SK-N-SH (cell line): ENCODE data around the gene CPXM1. TPM values are rescaled to one million over a fixed set of nuclear protein-coding genes. Genes with fewer than 3 reads are reported as not detected.
"Not testable (repeated sequence)": the region's sequence is repeated elsewhere in the genome, so short reads cannot be mapped to it uniquely, and the experiment has no call there.

Source experiments
- CTCF ChIA-PET: fragments of 300-600, 350-600 bp; formaldehyde crosslinking; extraction: SDS; loops from one replicate; lab custom pipeline; 2021; lab: Yijun Ruan, JAX
- POLR2A ChIA-PET: fragments of 350-600 bp; sonication (Branson Sonifier 250); formaldehyde crosslinking; extraction: SDS; loops from one replicate; lab custom pipeline; 2020; ENCODE audit warnings: antibody characterized with exemption, inconsistent platforms; lab: Yijun Ruan, JAX
- DNase-seq: peaks from one replicate; pipeline ENCODE4 v3.0.0; 2012
- H2AFZ ChIP-seq: fragments of 200-600 bp; sonication (generic); 2 replicates; pipeline ENCODE4 v1.8.1; 2016; ENCODE audit warnings: antibody characterized with exemption, mild to moderate bottlenecking, low read depth
- H3F3A ChIP-seq: fragments of 200-600 bp; sonication (generic); replicated peaks from 2 replicates; pipeline ENCODE3; 2016; ENCODE audit warnings: antibody characterized with exemption, mild to moderate bottlenecking; ENCODE audit not compliant: insufficient read depth
- H3K27ac ChIP-seq, 2 experiments: fragments of 200-500 bp in 1 of 2; fragments of 200-600 bp in 1 of 2; sonication (Bioruptor generic) in 1 of 2; sonication (generic), shearing (Covaris generic) in 1 of 2; 2 replicates each; pipeline versions ENCODE4 v1.5.1 to v1.6.1; 2014 to 2016; ENCODE audit warnings: low read depth in 2 of 2, inconsistent platforms in 1 of 2, low read length in 1 of 2, mild to moderate bottlenecking in 1 of 2, mixed read lengths in 1 of 2
- H3K27me3 ChIP-seq: fragments of 200-600 bp; sonication (generic), shearing (Covaris generic); 2 replicates; pipeline ENCODE4 v1.6.1; 2016; ENCODE audit warnings: mixed run types; ENCODE audit not compliant: insufficient read depth
- H3K36me3 ChIP-seq, 2 experiments: fragments of 200-500 bp in 1 of 2; fragments of 200-600 bp in 1 of 2; sonication (Bioruptor generic) in 1 of 2; sonication (generic) in 1 of 2; replicated peaks in 1 of 2; 2 replicates each; pipeline versions ENCODE3 to v1.5.1; 2014 to 2016; ENCODE audit warnings: low read length in 1 of 2, mild to moderate bottlenecking in 1 of 2; ENCODE audit not compliant: insufficient read depth in 2 of 2, control insufficient read depth in 1 of 2
- H3K4me1 ChIP-seq, 2 experiments: fragments of 200-500 bp in 1 of 2; fragments of 200-600 bp in 1 of 2; sonication (Bioruptor generic) in 1 of 2; sonication (generic), shearing (Covaris generic) in 1 of 2; 2 replicates each; pipeline versions ENCODE4 v1.5.1 to v1.6.1; 2014 to 2016; ENCODE audit warnings: low read depth in 1 of 2, low read length in 1 of 2, mixed run types in 1 of 2; ENCODE audit not compliant: insufficient read depth in 2 of 2, control insufficient read depth in 1 of 2
- H3K4me2 ChIP-seq: fragments of 200-600 bp; sonication (generic), shearing (Covaris generic); 2 replicates; pipeline ENCODE4 v1.6.1; 2017; ENCODE audit warnings: mixed run types
- H3K4me3 ChIP-seq, 2 experiments: fragments of 200-500 bp in 1 of 2; fragments of 200-600 bp in 1 of 2; sonication (Bioruptor generic) in 1 of 2; sonication (generic), shearing (Covaris generic) in 1 of 2; 2 replicates each; pipeline versions ENCODE4 v1.5.1 to v1.8.1; 2014 to 2016; ENCODE audit warnings: low read depth in 2 of 2, inconsistent platforms in 1 of 2, low read length in 1 of 2, mild to moderate bottlenecking in 1 of 2, mixed read lengths in 1 of 2, moderate library complexity in 1 of 2
- H3K79me2 ChIP-seq: fragments of 200-600 bp; sonication (generic); 2 replicates; pipeline ENCODE4 v1.8.1; 2017; ENCODE audit warnings: mild to moderate bottlenecking; ENCODE audit not compliant: insufficient read depth
- H3K9ac ChIP-seq: fragments of 200-600 bp; sonication (generic); 2 replicates; pipeline ENCODE4 v1.6.1; 2017; ENCODE audit warnings: mixed run types
- H3K9me2 ChIP-seq: fragments of 200-600 bp; sonication (generic); 2 replicates; pipeline ENCODE4 v1.6.1; 2017; ENCODE audit warnings: mixed run types
- H3K9me3 ChIP-seq: fragments of 200-600 bp; sonication (generic); 2 replicates; pipeline ENCODE4 v1.6.1; 2017; ENCODE audit warnings: mixed run types, mild to moderate bottlenecking, moderate library complexity
- H4K20me1 ChIP-seq: fragments of 200-600 bp; sonication (generic); 2 replicates; pipeline ENCODE4 v1.6.1; 2017; ENCODE audit warnings: mild to moderate bottlenecking, mixed run types; ENCODE audit not compliant: insufficient read depth
- EP300 ChIP-seq, 2 experiments: IDR thresholded peaks; 2 replicates each; pipeline versions ENCODE4 v1.4.0 to v1.6.1; 2012; ENCODE audit warnings: borderline replicate concordance in 1 of 2, low read depth in 1 of 2, low read length in 1 of 2
- GATA2 ChIP-seq: sonication (generic); formaldehyde crosslinking; IDR thresholded peaks from 2 replicates; pipeline ENCODE4 v1.5.0; 2020; ENCODE audit warnings: mild to moderate bottlenecking, missing genetic modification reagents
- JUND ChIP-seq: IDR thresholded peaks from 2 replicates; pipeline ENCODE4 v1.4.0; 2012
- SMC3 ChIP-seq: IDR thresholded peaks from 2 replicates; pipeline ENCODE4 v1.6.1; 2012; ENCODE audit warnings: low read depth, low read length, improper control_type of control experiment
- TAF1 ChIP-seq: IDR thresholded peaks from 2 replicates; pipeline ENCODE4 v1.6.1; 2012; ENCODE audit warnings: low read depth, mild to moderate bottlenecking, low read length, moderate library complexity, borderline replicate concordance
- WGBS: methylation state at CpG from one replicate; pipeline ENCODE4 v1.1.6; 2017; ENCODE audit warnings: low lambda C conversion rate; 5-methylcytosine and 5-hydroxymethylcytosine counted together
- polyA plus RNA-seq, 3 experiments: library from polyadenylated mRNA; depleted of rRNA; stranded (reverse); fragments of >200 nt; gene quantifications; 2 replicates each; pipeline ENCODE4 v1.2.3, GENCODE V29; 2012
- TF ChIP-seq, protein P1 (sequence below): fragments of 200-600 bp; sonication (generic); IDR thresholded peaks from 2 replicates; pipeline ENCODE4 v1.6.1; 2017; ENCODE audit warnings: antibody characterized with exemption, mild to moderate bottlenecking, moderate library complexity
- TF ChIP-seq, protein P2 (sequence below): IDR thresholded peaks from 2 replicates; pipeline ENCODE4 v1.6.1; 2012; ENCODE audit warnings: mild to moderate bottlenecking, low read depth, low read length, moderate library complexity
- TF ChIP-seq, protein P3 (sequence below): fragments of 150-350 bp; IDR thresholded peaks from 2 replicates; pipeline ENCODE4 v1.6.1; 2017; ENCODE audit warnings: antibody characterized with exemption, low read length, low read depth, borderline replicate concordance

The CPXM1 gene
- polyA plus RNA-seq, 1 of the 3 experiments (the other 2 are of a cell fraction), result 99.9 TPM

DNA sequence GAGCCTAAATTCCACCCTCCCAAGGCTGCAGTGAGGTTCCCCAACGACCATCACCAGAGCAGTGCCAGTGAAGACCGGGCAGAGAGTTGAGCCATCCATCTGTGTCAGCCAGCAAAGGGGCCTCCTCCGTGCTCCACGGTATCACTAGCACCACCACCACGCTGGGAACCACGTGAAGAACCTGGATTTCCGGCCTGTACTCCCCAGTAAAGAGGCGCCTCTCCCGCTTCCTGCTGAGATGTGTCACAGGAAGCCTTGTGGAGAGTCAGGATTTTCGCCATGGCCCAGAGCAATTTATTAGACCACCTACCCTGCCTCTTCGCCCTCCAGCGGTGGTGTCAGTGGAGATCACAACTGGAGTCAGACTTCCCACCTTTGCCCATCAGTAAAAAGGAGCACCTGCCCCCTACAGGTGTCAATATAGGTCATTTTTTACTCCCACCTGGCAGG, 28.8 kb downstream of the CPXM1 start:
- H3K9ac ChIP-seq, result no peak overlapping the region
- no peaks in the 10 kb centered on the region for H3K79me2 ChIP-seq
- ChIA-PET POLR2A (no interaction called here), CTCF (no interaction called here)
- H3K27ac ChIP-seq, result no peak overlapping the region
- H3K4me3 ChIP-seq, result no peak overlapping the region
- H2AFZ ChIP-seq, result no peak overlapping the region
- H3K27me3 ChIP-seq, result no peaks in the 10 kb centered on the region
- H3K4me2 ChIP-seq, result no peak overlapping the region
- 77% methylated on average over 9 of the region's 12 CpGs for WGBS
- peaks cover 9% of the 10 kb centered on the region for H3K9me3 ChIP-seq
- no peaks in the 10 kb centered on the region for H3K9me2 ChIP-seq
- H4K20me1 ChIP-seq, result no peaks in the 10 kb centered on the region
- no peaks in the 10 kb centered on the region for H3F3A ChIP-seq
- DNase-seq, result no peak
- no peaks in the 10 kb centered on the region for H3K36me3 ChIP-seq
- TF ChIP-seq TAF1, result no peak
- TF ChIP-seq GATA2, result no peak
- TF ChIP-seq JUND, result no peak
- TF ChIP-seq, protein P1, sequence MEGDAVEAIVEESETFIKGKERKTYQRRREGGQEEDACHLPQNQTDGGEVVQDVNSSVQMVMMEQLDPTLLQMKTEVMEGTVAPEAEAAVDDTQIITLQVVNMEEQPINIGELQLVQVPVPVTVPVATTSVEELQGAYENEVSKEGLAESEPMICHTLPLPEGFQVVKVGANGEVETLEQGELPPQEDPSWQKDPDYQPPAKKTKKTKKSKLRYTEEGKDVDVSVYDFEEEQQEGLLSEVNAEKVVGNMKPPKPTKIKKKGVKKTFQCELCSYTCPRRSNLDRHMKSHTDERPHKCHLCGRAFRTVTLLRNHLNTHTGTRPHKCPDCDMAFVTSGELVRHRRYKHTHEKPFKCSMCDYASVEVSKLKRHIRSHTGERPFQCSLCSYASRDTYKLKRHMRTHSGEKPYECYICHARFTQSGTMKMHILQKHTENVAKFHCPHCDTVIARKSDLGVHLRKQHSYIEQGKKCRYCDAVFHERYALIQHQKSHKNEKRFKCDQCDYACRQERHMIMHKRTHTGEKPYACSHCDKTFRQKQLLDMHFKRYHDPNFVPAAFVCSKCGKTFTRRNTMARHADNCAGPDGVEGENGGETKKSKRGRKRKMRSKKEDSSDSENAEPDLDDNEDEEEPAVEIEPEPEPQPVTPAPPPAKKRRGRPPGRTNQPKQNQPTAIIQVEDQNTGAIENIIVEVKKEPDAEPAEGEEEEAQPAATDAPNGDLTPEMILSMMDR, result no peak
- TF ChIP-seq, protein P2, sequence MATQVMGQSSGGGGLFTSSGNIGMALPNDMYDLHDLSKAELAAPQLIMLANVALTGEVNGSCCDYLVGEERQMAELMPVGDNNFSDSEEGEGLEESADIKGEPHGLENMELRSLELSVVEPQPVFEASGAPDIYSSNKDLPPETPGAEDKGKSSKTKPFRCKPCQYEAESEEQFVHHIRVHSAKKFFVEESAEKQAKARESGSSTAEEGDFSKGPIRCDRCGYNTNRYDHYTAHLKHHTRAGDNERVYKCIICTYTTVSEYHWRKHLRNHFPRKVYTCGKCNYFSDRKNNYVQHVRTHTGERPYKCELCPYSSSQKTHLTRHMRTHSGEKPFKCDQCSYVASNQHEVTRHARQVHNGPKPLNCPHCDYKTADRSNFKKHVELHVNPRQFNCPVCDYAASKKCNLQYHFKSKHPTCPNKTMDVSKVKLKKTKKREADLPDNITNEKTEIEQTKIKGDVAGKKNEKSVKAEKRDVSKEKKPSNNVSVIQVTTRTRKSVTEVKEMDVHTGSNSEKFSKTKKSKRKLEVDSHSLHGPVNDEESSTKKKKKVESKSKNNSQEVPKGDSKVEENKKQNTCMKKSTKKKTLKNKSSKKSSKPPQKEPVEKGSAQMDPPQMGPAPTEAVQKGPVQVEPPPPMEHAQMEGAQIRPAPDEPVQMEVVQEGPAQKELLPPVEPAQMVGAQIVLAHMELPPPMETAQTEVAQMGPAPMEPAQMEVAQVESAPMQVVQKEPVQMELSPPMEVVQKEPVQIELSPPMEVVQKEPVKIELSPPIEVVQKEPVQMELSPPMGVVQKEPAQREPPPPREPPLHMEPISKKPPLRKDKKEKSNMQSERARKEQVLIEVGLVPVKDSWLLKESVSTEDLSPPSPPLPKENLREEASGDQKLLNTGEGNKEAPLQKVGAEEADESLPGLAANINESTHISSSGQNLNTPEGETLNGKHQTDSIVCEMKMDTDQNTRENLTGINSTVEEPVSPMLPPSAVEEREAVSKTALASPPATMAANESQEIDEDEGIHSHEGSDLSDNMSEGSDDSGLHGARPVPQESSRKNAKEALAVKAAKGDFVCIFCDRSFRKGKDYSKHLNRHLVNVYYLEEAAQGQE, result no peak
- TF ChIP-seq, protein P3, sequence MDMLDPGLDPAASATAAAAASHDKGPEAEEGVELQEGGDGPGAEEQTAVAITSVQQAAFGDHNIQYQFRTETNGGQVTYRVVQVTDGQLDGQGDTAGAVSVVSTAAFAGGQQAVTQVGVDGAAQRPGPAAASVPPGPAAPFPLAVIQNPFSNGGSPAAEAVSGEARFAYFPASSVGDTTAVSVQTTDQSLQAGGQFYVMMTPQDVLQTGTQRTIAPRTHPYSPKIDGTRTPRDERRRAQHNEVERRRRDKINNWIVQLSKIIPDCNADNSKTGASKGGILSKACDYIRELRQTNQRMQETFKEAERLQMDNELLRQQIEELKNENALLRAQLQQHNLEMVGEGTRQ, result no peak
- no peak for TF ChIP-seq SMC3
- TF ChIP-seq EP300 (IDR thresholded peaks at IDR 0.05; ENCODE audit: borderline replicate concordance in 1 of 2, low read depth in 1 of 2, low read length in 1 of 2), result no peak
- H3K4me1 ChIP-seq, result 0 out of 4 replicates have a peak, but pooled peaks cover 0 to 5% of the 10 kb centered on the region in 2 experiments

DNA sequence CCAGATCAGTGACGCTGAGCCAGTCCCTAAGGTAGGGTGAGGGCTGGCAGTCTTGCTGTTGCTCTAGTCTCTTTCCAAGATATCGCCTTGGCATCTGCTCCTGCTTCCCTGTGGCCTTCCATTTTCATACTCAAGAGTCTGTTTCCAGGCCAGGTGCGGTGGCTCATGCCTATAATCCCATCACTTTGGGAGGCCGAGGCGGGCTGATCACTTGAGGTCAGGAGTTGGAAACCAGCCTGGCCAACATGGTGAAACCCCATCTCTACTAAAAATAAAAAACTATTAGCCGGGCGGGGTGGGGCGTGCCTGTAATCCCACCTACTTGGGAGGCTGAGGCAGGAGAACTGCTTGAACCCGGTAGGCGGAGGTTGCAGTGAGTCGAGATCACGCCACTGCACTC, 30.3 kb downstream of the CPXM1 start:
- H3K4me1 ChIP-seq, H2AFZ ChIP-seq, POLR2A ChIA-PET, H3K4me3 ChIP-seq, H3K79me2 ChIP-seq, H3F3A ChIP-seq, H3K27me3 ChIP-seq, H3K9me3 ChIP-seq, H3K36me3 ChIP-seq, H3K9ac ChIP-seq, H3K27ac ChIP-seq, H3K9me2 ChIP-seq, H3K4me2 ChIP-seq, H4K20me1 ChIP-seq: not testable (repeated sequence)
- DNase-seq, result peak; percentile 9
- WGBS, result 90% methylated on average over 12 of the region's 12 CpGs
- CTCF ChIA-PET, result interaction anchor here (1.6 kb wide), 1 partner anchor 14 kb away, joined by 4 read pairs; no protein-coding TSS in a partner anchor
